NOMO-1 treated with dmso at 0.1 percent for 144 hours (cell line): Measurements from ENCODE around the gene MRPL43.

ENCODE experiments used
- DNase-seq: peaks from one replicate; lab custom pipeline; 2025; ENCODE audit not compliant: unreplicated experiment; lab: John Stamatoyannopoulos, UW

Gene MRPL43

GRCh38 chr10:101020427-101021075 is 33.3 kb upstream of the MRPL43 start:
- no peak for DNase-seq

- no peak for DNase-seq
Observed at GRCh38 chr10:101019440-101019703, 32.1 kb upstream of the MRPL43 start.

- peak; percentile 63 for DNase-seq
Observed at GRCh38 chr10:101018600-101019439, 31.5 kb upstream of the MRPL43 start.

GRCh38 chr10:101018118-101018599 is 30.9 kb upstream of the MRPL43 start:
- DNase-seq = no peak

- no peak for DNase-seq
Observed at GRCh38 chr10:101016814-101017213, 29.5 kb upstream of the MRPL43 start.

GRCh38 chr10:101015582-101015973 is 28.3 kb upstream of the MRPL43 start:
- DNase-seq = no peak

- no peak for DNase-seq
Observed at GRCh38 chr10:101014966-101015581, 27.8 kb upstream of the MRPL43 start.

GRCh38 chr10:101014230-101014884 is 27.1 kb upstream of the MRPL43 start:
- DNase-seq = no peak

- DNase-seq = no peak
Observed at GRCh38 chr10:101013365-101013825, 26.1 kb upstream of the MRPL43 start.

- peak; percentile 73 for DNase-seq
Observed at GRCh38 chr10:101012525-101013364, 25.4 kb upstream of the MRPL43 start.

GRCh38 chr10:101011517-101012423 is 24.5 kb upstream of the MRPL43 start:
- DNase-seq = no peak

GRCh38 chr10:101010329-101010728 is 23.0 kb upstream of the MRPL43 start:
- no peak for DNase-seq

GRCh38 chr10:101008823-101009423 is 21.6 kb upstream of the MRPL43 start:
- no peak for DNase-seq

GRCh38 chr10:101007915-101008822 is 20.9 kb upstream of the MRPL43 start:
- no peak for DNase-seq

GRCh38 chr10:101007099-101007711 is 19.9 kb upstream of the MRPL43 start:
- no peak for DNase-seq

- no peak for DNase-seq
Observed at GRCh38 chr10:101006593-101007098, 19.3 kb upstream of the MRPL43 start.

- DNase-seq = no peak
Observed at GRCh38 chr10:101005869-101006567, 18.7 kb upstream of the MRPL43 start.
